ENCODE results near the gene BABAM1. TPM values are rescaled to one million over a fixed set of nuclear protein-coding genes. Genes with fewer than 3 reads are reported as not detected.

BABAM1 gene
- total RNA-seq, 1 donor from 2014 or later: 82.0 TPM

DNA sequence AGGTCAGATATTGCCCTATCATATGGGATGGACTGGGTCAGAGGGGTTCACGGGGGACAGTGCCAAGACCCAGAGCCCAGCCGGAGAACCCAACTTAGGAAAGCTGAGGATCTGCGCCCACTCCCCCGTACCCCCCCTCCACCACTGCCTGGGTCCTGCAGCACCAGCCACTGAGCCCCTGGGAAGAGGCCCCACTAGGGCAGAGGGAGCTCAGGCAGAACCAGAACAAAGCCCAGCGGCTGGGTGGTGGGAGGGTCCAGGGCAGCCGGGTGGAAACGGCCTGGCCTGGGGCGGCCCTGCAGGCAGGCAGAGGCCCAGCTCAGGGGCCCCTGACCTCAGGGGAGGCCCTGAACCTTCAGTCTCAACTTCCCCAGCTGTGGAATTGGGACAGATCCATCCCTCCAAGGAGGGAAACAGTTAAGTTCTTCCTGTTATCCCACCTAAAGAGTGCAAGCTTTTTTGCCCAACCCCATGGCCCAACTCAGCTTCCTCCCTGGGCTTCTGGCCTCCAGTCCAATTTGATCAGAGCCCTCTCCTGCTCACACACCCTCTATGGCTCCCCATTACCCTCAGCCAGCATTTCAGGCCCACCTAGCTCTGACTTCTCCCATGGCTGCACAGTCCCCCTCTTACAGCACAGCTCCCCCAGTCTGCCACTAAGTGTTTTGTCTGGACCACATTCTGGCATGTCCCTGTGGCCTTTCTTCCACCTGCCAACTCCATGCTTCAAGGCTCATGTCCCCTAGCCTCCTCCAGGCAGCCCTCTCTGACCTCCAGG, 24.6 kb upstream of the BABAM1 start:
- no peak for DNase-seq
- no peak for ATAC-seq
- intact Hi-C loops (cut with micrococcal nuclease): no loop called here

DNA sequence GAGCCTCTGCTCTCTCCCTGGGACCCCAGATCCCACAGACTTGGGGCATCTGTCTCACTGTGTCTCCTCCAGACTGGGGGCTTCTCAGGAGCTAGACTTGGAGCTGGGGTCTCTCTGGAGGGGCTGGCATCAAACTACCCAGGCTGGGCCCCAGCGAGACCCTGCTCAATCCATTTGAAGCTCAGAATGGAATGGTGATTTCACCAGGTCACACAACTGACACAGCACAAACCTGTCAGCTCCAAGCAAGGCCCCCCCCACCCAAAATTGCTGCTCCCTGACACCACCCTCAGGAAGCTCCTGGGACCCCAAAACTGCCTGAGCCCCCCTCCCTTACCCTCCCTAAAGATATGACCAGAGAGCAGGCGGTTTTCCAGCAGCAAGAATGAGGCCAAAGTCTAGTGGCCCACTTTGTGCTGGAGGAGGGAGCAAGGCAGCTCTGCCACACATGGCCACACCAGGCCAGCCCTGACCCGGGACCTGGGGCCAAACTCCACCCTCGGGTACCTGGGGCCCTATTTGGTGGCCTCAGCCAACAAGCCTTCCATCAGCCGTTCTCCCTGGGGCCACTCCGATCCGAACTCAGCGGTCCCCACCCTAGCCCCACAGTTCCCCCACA, 23.9 kb upstream of the BABAM1 start:
- DNase-seq (no peak), ATAC-seq (no peak)
- intact Hi-C loops (cut with micrococcal nuclease): no loop called here

DNA sequence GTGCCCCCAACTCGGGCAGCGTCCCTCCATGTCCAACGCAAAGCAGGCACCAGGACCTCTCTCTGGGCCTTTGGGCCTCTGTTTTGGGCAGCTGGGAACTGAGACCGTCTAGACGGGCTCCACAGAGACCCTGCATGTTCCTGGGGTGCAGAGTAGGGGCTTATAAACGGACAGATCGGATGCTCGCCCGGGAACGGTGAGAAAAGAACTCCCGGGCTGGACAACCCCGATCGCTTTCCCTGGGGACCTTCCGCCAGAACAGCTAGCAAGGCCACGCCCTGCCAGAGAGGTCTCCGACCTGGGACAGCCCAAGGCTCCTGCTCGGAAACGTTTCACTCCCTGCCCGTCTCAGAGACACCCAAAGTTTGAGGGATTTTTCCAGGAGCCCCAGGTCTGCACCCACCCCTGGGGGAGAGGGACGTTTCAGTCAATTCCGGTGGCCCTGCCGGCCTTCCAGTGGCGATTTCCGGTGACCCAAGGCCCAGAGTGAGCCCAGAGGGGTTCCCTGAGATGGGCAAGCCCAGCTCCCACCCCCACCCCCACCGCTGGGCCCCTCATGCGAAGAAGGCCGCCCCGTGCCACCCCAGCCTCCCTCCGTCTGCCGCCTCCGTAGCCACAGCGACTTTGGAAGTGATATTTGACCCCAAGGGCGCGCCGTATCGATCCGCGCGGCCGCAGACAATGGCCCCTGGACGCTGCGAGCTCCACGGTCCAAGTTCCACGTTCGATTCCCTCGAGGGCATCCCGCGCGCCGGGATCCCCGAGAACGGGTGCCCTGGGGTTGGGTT, 23.2 kb upstream of the BABAM1 start:
- intact Hi-C loops (cut with micrococcal nuclease): no loop called here

DNA sequence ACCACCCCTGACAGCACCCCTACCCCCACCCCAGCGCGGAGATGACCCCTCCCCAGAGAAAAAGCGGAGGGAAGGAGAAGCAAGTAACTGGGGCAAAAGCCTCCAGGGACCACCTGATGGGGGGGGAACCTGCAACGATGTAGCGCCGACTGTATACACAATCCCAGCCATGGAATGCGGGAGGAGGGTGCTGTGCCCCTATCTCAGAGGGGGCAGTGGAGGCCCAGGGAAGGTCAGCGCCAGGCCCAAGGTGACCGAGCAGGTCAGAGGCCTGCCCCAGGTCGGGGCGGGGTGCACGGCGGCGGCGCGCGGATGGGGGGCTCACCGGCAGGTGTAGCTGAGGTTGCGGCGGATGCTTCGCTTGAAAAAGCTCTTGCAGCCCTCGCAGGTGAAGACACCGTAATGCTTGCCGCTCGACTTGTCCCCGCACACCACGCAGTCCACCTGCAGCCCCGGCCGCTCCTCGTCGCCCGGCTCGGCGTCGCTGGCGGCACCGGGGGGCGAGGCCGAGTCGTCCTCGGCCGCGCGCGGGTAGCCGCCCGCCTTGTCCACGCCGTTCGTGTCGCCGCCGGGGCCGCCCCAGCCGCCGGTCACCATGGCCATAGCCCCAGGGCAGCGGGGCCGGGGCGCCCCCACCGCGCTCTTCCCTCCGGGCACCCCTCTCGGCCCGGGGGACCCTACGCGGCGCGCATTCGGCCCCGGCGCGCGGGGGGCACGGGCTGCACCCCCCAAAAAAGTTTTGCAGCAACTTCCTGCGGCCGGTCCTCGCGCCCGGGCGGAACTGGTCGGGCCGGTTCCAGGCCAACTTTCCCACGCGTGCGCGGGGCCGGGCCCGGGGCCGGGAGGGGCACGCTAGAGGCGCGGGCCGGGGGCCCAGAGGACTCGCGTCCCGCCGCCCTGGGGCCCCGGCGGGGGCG, 22.4 kb upstream of the BABAM1 start:
- intact Hi-C loops (cut with micrococcal nuclease): no loop called here
- DNase-seq: peak; percentile 69
- no peak for ATAC-seq

More for the DNA sequence above, 23.2 kb upstream of the BABAM1 start:
- ATAC-seq (peak; percentile 36), DNase-seq (peak; percentile 80)

DNA sequence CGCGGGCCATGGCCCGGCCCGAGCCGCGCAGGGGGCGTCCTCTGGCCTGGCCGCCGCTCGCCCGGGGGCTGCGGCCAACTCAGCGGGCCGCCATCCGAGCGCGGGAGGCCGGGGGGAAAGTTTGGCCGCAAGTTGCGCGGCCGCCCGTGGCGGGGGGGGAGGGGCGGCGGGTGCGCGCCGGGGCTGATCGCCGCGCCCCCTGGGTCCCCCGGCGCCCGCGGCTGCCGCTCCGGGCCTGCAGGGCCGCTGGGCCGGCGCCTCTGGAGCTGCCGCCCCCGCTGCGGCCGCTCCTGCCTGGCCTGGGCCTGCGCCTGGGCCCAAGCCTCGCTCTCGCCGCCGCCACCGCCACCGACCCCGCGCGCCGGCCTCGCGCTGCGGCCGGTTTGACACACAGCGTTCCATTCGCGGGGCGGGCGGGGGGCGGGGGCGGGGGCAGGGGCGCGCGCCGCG, 21.7 kb upstream of the BABAM1 start, which contains the start of gene NR2F6:
TSS of gene NR2F6 (minus strand) at position 385 of the 450 bp plus-strand sequence. CDS start 699 bp downstream, outside the sequence.
- intact Hi-C loops (cut with micrococcal nuclease): no loop called here
- ATAC-seq: no peak
- no peak for DNase-seq

DNA sequence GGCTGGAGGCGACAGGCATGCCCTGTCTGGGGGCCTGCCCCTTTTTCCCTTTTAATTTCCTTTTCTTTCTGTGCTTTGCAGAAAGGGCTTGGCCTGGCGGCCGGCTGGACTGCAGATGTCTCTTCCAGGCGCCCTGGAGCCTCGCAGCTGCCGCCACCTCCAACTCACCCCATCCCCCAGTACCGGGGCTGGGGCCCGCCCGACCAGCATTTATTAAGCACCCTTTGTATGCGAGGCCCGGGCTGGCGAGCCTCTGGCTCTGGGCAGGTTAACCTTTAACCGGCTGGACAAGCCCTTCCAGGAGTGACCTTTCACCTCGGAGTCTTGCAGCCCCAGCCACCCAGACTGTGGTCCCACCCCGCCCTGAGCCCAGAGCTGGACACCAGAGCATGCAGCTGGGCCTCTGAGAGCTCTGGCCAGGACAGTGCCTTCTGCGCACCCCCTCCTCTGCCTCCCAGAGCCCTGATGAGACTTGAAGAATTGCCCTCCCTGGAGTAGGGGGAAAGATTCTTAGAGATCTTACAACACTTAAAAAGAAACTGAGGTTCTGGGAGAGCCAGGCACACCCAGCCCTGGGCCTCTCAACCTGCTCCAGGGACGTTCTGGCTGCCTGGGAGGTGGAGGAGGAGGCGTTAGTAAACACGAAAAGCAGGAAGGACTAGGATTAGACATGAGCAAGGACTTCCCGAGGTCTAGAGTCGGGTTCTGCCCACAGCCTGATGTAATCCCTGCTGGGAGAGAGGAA, 20.4 kb upstream of the BABAM1 start:
- ATAC-seq: peak; percentile 10
- intact Hi-C loops (cut with micrococcal nuclease): no loop called here
- peak; percentile 69 for DNase-seq

DNA sequence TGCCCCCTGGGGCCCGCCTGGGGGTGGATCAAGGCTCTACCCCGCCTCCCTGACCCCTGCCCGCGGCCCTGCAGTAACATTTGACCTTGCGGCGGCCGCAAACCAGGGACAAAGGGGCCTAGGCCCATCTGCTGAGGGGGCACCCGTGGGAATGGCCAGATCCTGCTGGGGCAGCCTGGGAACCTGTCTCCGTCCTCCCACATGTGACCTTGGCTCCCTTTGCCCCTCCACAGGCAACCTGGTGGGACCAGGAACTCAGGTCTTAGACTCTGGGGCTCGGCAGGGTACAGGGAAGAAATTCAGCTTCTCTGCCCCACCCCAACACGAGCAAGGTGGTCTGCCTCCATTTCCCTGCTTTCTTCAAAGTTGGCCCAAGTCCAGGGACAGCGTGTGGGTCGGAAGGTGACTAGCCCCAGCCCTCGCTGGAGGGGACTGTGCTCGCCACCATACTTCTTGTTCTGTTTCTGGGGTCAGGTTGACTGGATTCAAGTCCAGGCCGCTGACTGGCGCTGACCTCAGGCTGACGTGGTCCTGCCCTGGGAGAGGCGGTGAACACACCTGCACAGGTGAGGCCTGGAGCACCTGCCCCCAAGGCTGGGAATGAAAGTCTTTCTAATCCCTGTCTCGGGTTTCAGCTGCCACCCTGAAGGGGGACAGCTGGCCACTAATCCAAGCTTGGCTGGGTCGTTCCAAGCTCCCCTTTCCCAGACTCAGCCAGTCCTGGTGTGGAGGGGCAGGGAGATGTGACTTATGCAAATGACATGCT, 19.0 kb upstream of the BABAM1 start:
- no peak for ATAC-seq
- intact Hi-C loops (cut with micrococcal nuclease): no loop called here

DNA sequence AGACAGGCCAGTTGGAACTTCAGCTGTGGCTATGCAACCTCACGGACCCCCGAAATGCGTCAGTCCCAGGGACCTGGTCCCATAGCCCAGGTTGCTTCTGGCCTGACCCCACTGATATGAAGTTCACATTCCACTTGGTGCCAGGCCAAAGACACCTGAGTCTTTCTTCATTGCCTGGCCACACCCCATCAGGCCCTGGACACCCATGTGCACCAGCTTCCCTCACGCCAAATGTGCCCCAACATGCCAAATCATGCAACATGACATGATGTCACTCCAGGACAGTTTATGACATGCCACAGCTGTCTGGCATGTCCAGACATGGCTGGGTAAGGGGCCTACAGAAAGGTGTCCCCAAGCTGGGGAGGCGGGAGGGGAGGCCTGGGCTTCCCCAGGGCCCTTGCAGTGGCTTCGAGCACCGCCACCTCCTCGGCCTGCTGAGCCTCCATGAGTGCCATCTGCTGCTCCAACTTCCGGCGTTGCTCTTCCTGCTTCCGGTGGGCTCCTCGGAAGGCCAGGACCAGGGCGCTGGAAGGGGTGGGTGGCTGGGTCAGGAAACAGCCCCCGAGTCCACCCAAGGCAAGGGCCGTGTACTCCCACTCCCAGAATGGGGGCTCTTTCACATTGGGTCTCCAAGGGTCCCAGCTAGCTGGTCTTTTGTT, 17.2 kb upstream of the BABAM1 start:
- ATAC-seq: no peak
- intact Hi-C loops (cut with micrococcal nuclease): no loop called here
- no peak for DNase-seq

More for the DNA sequence above, 19.0 kb upstream of the BABAM1 start:
- DNase-seq: no peak

DNA sequence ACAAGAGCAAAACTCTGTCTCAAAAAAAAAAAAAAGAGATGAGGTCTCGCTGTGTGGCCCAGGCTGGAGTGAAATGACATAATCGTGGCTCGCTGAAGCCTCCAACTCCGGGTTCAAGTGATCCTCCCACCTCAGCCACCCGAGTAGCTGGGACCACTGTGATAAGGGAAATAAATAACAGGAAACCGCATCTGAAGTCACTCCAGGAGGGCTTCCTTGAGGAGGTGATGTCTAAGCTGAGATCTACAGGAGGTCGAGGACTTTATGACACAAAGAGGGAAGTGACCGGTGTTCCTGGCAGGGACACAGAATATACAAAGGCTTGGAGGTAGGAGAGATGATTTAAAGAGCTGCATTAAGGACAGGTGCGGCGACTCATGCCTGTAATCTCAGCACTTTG, 12.6 kb upstream of the BABAM1 start:
- intact Hi-C loops (cut with micrococcal nuclease): no loop called here
- no peak for ATAC-seq
- DNase-seq: no peak

DNA sequence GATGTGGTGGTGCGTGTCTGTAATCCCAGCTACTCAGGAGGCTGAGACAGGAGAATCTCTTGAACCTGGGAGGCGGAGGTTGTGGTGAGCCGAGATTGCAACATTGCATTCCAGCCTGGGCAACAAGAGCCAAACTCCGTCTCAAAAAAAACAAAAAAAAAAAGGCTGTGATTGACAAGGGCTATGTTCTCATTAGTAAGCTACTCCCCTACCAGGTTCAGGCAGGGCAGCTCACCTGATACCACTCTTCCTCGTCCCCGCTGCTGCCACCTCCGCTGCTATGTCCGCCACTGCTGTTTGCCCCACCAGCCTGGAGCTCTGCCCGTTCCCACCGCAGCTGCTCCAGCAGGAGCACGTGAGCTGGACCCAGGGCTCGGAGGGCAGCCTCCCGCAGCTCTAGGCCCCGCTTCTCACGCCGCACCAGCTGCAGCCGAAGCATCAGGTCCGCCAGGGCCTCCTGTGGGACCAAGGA, 12.1 kb upstream of the BABAM1 start:
- DNase-seq (no peak), ATAC-seq (no peak)
- intact Hi-C loops (cut with micrococcal nuclease): no loop called here

DNA sequence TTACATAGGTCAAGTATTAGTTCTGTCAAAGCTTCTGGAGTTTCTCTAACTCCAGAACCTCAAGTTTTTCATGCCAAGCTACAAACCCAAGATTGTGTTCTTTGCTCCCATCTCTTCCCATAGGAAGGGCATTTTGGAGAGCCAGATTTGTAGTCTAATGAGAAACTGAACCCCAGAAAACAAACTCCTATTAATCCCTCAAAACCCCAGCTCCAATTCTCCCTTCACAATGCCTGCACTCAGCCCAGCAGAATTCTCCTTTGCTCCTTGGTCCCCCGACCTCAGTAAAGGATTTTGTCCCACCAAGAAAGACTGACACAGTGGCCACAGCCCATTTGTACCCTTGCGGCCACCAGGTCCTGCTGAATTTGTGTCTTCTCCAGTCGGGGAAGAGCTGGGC, 11.1 kb upstream of the BABAM1 start:
- ATAC-seq (no peak), DNase-seq (no peak)
- intact Hi-C loops (cut with micrococcal nuclease): no loop called here

DNA sequence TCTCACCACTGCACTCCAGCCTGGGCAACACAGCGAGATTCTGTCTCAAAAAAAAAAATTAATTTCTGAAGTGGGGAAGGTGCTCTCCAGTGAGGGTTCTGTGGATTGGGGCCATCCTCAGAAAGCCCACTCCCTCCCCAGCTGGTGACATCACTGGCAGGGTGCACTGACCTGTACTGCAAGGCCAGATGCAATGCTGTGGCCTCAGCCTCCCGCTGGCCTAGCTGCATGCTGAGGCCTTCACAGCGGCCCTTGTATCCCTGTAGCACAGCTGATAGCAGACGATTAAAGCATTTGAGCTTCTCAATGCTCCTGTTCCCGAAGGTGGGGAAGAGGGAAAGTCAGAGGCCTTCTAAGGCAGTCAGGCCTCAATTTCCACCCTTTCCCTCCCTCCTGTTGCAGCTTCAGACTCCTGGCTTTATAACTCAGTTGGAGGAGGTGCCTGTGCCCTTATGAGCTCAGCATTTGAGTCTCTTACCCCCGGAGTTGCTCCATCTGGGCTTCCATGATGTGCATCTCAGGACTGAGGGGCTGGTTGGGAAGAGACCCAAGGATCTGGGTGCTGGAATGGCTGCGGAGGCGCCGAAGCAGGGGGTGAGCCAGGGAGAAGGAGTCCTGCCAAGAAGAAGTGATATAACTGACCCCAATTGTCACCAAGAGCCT, 8.0 kb upstream of the BABAM1 start:
- DNase-seq: no peak
- intact Hi-C loops (cut with micrococcal nuclease): no loop called here
- no peak for ATAC-seq

DNA sequence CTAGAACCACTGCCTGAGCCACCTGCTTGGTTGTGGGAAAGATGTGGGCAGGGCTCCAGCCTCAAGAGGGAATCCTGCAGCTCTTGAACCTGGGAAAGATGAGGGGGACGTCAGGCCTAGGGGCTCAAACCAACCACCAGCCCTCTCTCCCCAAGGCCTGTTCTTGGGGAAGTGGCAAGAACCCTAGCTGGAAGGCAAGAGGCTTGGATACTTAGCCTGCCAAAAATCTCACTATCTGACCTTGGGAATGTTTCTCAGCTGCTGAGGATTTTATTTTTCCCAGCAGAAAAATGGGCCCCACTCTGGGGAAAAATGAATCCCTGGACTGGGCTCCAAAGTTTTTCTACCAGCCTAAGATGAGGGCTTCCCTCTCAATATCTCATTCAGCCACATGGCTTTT, 7.3 kb upstream of the BABAM1 start:
- no peak for DNase-seq
- no peak for ATAC-seq
- intact Hi-C loops (cut with micrococcal nuclease): no loop called here

DNA sequence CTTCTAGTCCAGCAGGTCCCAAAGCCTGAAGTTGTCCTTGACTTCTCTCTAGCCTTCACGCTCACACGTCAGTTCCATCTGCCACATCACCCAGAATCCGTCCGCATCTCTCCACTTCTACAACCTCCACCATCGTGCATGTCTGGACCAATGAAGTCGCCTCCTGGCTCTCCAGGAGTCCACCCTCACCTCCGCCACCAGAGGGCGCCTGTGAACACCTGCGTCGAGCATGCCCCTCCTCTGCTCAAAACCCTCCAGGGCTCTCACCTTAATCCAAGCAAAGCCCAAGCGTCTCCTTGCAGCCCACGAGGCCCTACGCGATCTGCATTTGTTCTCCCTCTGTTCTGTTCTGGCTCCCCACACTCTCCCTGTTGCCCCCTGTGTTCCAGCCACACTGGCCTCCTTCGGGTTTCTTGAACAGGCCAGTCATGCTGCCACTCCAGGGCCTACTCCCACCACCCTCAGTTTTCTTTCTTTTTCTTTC, 6.4 kb upstream of the BABAM1 start:
- intact Hi-C loops (cut with micrococcal nuclease): no loop called here
- ATAC-seq (peak; percentile 88), DNase-seq (peak; percentile 90)

DNA sequence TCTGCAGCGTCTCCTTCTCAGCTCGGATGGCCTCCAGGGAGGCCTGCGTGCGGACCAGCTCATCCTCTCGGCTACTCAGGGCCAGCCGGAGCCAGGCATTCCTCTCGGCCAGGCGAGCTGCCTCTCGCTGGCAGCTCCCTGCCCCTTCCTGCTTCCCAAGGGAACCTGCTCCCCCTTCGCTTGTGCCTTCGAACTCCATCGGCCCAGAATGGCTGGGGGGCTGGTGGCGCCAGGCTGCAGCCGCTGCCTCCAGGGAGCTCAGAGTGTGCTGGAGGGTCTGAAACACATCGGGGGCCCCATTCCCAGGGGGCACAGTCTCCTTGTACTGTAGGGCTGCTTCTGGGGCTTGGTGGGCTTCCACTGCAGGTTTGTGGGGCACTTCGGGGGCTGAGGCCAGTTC, 4.7 kb upstream of the BABAM1 start:
- no peak for DNase-seq
- intact Hi-C loops (cut with micrococcal nuclease): no loop called here
- ATAC-seq: no peak
